Measurements from ENCODE around the gene VPS50.
"Not testable (repeated sequence)": the region's sequence is repeated elsewhere in the genome, so short reads cannot be mapped to it uniquely, and the experiment has no call there.

The VPS50 gene

GRCh38 chr7:93279541-93279940 is 47.4 kb downstream of the VPS50 start:
- Mint-ChIP-seq H3K27me3 (no peaks in the 10 kb centered on the region), H3K9me3 (no peaks in the 10 kb centered on the region), H3K36me3 (peaks cover 19% of the 10 kb centered on the region), H3K4me3 (no peak overlapping the region), H3K27ac (no peak overlapping the region), H3K4me1 (no peaks in the 10 kb centered on the region)
- DNase-seq, result no peak
- CTCF ChIA-PET, result no interaction called here

- no peak for DNase-seq
These were observed 52.7 kb downstream of the VPS50 start for GRCh38 chr7:93284908-93285307.

GRCh38 chr7:93293229-93293628 is 61.1 kb downstream of the VPS50 start:
- Mint-ChIP-seq H3K27me3 (no peaks in the 10 kb centered on the region), H3K4me1 (no peaks in the 10 kb centered on the region), H3K27ac (no peak overlapping the region), H3K4me3 (no peak overlapping the region), H3K9me3 (no peaks in the 10 kb centered on the region), H3K36me3 (peaks cover 3% of the 10 kb centered on the region)
- CTCF ChIA-PET, result no interaction called here
- DNase-seq, result no peak

More at GRCh38 chr7:93284908-93285307, 52.7 kb downstream of the VPS50 start:
- no peak overlapping the region for H3K27ac Mint-ChIP-seq
- peaks cover 3% of the 10 kb centered on the region for H3K36me3 Mint-ChIP-seq
- H3K4me1 Mint-ChIP-seq, result no peaks in the 10 kb centered on the region
- no peaks in the 10 kb centered on the region for H3K9me3 Mint-ChIP-seq
- no peak overlapping the region for H3K4me3 Mint-ChIP-seq
- CTCF ChIA-PET, result no interaction called here
- no peaks in the 10 kb centered on the region for H3K27me3 Mint-ChIP-seq

- Mint-ChIP-seq H3K4me3 (no peak overlapping the region), H3K4me1 (no peaks in the 10 kb centered on the region), H3K27ac (no peak overlapping the region), H3K9me3 (no peaks in the 10 kb centered on the region), H3K36me3 (peaks cover 5% of the 10 kb centered on the region), H3K27me3 (no peaks in the 10 kb centered on the region)
- DNase-seq, result no peak
- CTCF ChIA-PET, result no interaction called here
These were observed 66.0 kb downstream of the VPS50 start for GRCh38 chr7:93298206-93298605.

- H3K4me3 Mint-ChIP-seq, result no peak overlapping the region
- no peaks in the 10 kb centered on the region for H3K4me1 Mint-ChIP-seq
- H3K27ac Mint-ChIP-seq, result no peak overlapping the region
- no peaks in the 10 kb centered on the region for H3K9me3 Mint-ChIP-seq
- CTCF ChIA-PET, result no interaction called here
- no peaks in the 10 kb centered on the region for H3K27me3 Mint-ChIP-seq
- H3K36me3 Mint-ChIP-seq, result peaks cover 5% of the 10 kb centered on the region
- no peak for DNase-seq
These were observed 66.5 kb downstream of the VPS50 start for GRCh38 chr7:93298671-93299070.

GRCh38 chr7:93301736-93302135 is 69.6 kb downstream of the VPS50 start:
- Mint-ChIP-seq H3K27ac (no peak overlapping the region), H3K4me3 (no peak overlapping the region), H3K9me3 (no peaks in the 10 kb centered on the region), H3K36me3 (peaks cover 5% of the 10 kb centered on the region), H3K27me3 (no peaks in the 10 kb centered on the region), H3K4me1 (no peaks in the 10 kb centered on the region)
- CTCF ChIA-PET, result no interaction called here
- DNase-seq, result no peak

- Mint-ChIP-seq H3K4me3 (no peak overlapping the region), H3K4me1 (no peaks in the 10 kb centered on the region), H3K27me3 (no peaks in the 10 kb centered on the region), H3K9me3 (no peaks in the 10 kb centered on the region), H3K36me3 (no peaks in the 10 kb centered on the region), H3K27ac (no peak overlapping the region)
- CTCF ChIA-PET, result no interaction called here
- no peak for DNase-seq
These were observed 75.0 kb downstream of the VPS50 start for GRCh38 chr7:93307131-93307660.

GRCh38 chr7:93307943-93308342 is 75.8 kb downstream of the VPS50 start:
- Mint-ChIP-seq H3K36me3 (no peaks in the 10 kb centered on the region), H3K27ac (no peak overlapping the region), H3K4me1 (no peaks in the 10 kb centered on the region), H3K27me3 (no peaks in the 10 kb centered on the region), H3K9me3 (no peaks in the 10 kb centered on the region), H3K4me3 (no peak overlapping the region)
- DNase-seq, result no peak
- CTCF ChIA-PET, result no interaction called here

GRCh38 chr7:93310346-93310745 is 78.2 kb downstream of the VPS50 start:
- H3K36me3 Mint-ChIP-seq, result no peaks in the 10 kb centered on the region
- H3K4me3 Mint-ChIP-seq, result no peak overlapping the region
- DNase-seq, result no peak
- no peaks in the 10 kb centered on the region for H3K27me3 Mint-ChIP-seq
- CTCF ChIA-PET, result no interaction called here
- no peaks in the 10 kb centered on the region for H3K9me3 Mint-ChIP-seq
- H3K4me1 Mint-ChIP-seq, result no peaks in the 10 kb centered on the region
- H3K27ac Mint-ChIP-seq, result no peak overlapping the region

GRCh38 chr7:93314449-93314848 is 82.3 kb downstream of the VPS50 start:
- no peak overlapping the region for H3K4me3 Mint-ChIP-seq
- no peaks in the 10 kb centered on the region for H3K27me3 Mint-ChIP-seq
- no peak overlapping the region for H3K27ac Mint-ChIP-seq
- H3K36me3 Mint-ChIP-seq, result peaks cover 5% of the 10 kb centered on the region
- CTCF ChIA-PET, result interaction anchor here (1.1 kb wide), 1 partner anchor 236 kb away, joined by 4 read pairs; no protein-coding TSS in a partner anchor
- no peaks in the 10 kb centered on the region for H3K4me1 Mint-ChIP-seq
- DNase-seq, result no peak
- H3K9me3 Mint-ChIP-seq, result no peaks in the 10 kb centered on the region

GRCh38 chr7:93315896-93316295 is 83.7 kb downstream of the VPS50 start:
- CTCF ChIA-PET, result interaction anchor here (0.7 kb wide), 1 partner anchor 59 kb away, joined by 3 read pairs; no protein-coding TSS in a partner anchor

GRCh38 chr7:93316730-93317129 is 84.6 kb downstream of the VPS50 start:
- Mint-ChIP-seq H3K4me3 (no peak overlapping the region), H3K4me1 (no peaks in the 10 kb centered on the region), H3K27ac (no peak overlapping the region), H3K27me3 (no peaks in the 10 kb centered on the region), H3K9me3 (no peaks in the 10 kb centered on the region), H3K36me3 (peaks cover 14% of the 10 kb centered on the region)
- CTCF ChIA-PET, result no interaction called here
- no peak for DNase-seq

More at GRCh38 chr7:93315896-93316295, 83.7 kb downstream of the VPS50 start:
- Mint-ChIP-seq H3K27ac (no peak overlapping the region), H3K9me3 (no peaks in the 10 kb centered on the region), H3K36me3 (peaks cover 8% of the 10 kb centered on the region), H3K4me1 (no peaks in the 10 kb centered on the region), H3K27me3 (no peaks in the 10 kb centered on the region), H3K4me3 (no peak overlapping the region)
- no peak for DNase-seq

- Mint-ChIP-seq H3K9me3 (no peaks in the 10 kb centered on the region), H3K4me1 (no peaks in the 10 kb centered on the region), H3K4me3 (no peak overlapping the region), H3K27ac (no peak overlapping the region), H3K36me3 (peaks cover 24% of the 10 kb centered on the region), H3K27me3 (no peaks in the 10 kb centered on the region)
- CTCF ChIA-PET, result interaction anchor here (1.0 kb wide), 1 partner anchor 75 kb away, joined by 3 read pairs; no protein-coding TSS in a partner anchor
- no peak for DNase-seq
These were observed 88.7 kb downstream of the VPS50 start for GRCh38 chr7:93320887-93321286.

GRCh38 chr7:93326291-93326690 is 94.1 kb downstream of the VPS50 start:
- H3K4me1 Mint-ChIP-seq, CTCF ChIA-PET, H3K27ac Mint-ChIP-seq, H3K4me3 Mint-ChIP-seq, DNase-seq, H3K9me3 Mint-ChIP-seq, H3K27me3 Mint-ChIP-seq: not testable (repeated sequence)
- H3K36me3 Mint-ChIP-seq, result peaks cover 13% of the 10 kb centered on the region

GRCh38 chr7:93327006-93327633 is 95.0 kb downstream of the VPS50 start:
- Mint-ChIP-seq H3K4me1 (no peaks in the 10 kb centered on the region), H3K36me3 (peaks cover 10% of the 10 kb centered on the region), H3K9me3 (no peaks in the 10 kb centered on the region), H3K27me3 (no peaks in the 10 kb centered on the region), H3K4me3 (no peak overlapping the region), H3K27ac (no peak overlapping the region)
- CTCF ChIA-PET, result no interaction called here
- DNase-seq, result no peak

Measured in activated naive CD4-positive, alpha-beta T cell treated with anti-CD3 and anti-CD28 coated beads, Interleukin-2, amount 10 ng/mL, durations not matched to agents 7 days and 5 days (primary cell).